ENCODE measurements around the gene FRS2. TPM values are rescaled to one million over a fixed set of nuclear protein-coding genes. Genes with fewer than 3 reads are reported as not detected.

FRS2 gene
- total and polyA plus RNA-seq, 2 of the 4 experiments (the other 2 are of a cell fraction), result 12.4 to 58.3 TPM

DNA sequence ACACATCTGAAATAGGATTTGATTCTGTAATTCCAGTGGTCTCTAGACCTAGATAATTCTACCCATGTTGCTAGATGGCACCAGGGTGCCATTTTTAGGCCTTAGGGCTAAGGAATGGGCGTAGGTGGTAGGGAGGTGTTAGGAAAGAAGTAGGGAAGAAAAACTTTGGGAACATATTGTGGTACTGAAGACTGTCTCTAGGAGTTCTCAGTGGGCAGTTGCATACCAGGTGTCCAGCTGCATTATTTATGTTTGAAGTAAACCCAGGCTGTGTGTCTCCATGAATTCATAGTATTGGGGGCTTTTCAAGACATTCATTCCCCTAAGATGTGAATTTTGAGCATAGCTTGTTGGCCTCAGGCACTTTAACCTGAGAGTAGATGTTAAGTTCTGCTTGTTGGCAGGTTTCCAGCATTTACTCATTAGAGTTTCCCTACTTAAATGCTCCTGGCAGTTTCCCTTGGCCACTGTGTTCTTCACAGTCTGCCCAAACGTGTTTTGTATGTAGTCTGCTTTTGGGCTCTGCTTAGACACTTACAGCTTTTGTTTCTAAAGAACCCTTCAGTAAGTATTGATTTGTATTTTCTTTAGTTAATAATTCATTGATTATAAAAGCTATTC, 83.5 kb downstream of the FRS2 start:
- Histone ChIP-seq H3K4me1 (ENCODE audit: control insufficient read depth, insufficient read depth, low read length) (peaks cover 11% of the 10 kb centered on the region), H2BK15ac (ENCODE audit: low read depth, low read length) (peak overlapping the region; percentile 29; the same call in 1 of the 3 replicates), H4K8ac (ENCODE audit: low read depth in 2 of 2, low read length in 2 of 2) (peak overlapping the region in 1 of 2 experiments; percentile 75; a peak in 2 of 4 replicates), H3K14ac (replicated peaks; ENCODE audit: low read depth, low read length) (peak overlapping the region; percentile 82), H2BK5ac (ENCODE audit: low read depth, low read length, poor library complexity, severe bottlenecking) (peak overlapping the region; percentile 71), H3K4me3 (ENCODE audit: insufficient read depth, low read depth, low read length) (no peak overlapping the region), H3K56ac (ENCODE audit: extremely low read depth, insufficient read depth, low read length) (no peak overlapping the region; the same call in 1 of the 2 replicates), H3K9me3 (ENCODE audit: control insufficient read depth, insufficient read depth, low read length) (no peaks in the 10 kb centered on the region), H2BK20ac (ENCODE audit: low read depth, low read length) (peak overlapping the region; percentile 88), H4K20me1 (ENCODE audit: insufficient read depth, low read length) (no peaks in the 10 kb centered on the region), H3K9me1 (ENCODE audit: insufficient read depth, low read length) (peaks cover 7% of the 10 kb centered on the region; the same call in 1 of the 2 replicates), H3K18ac (ENCODE audit: low read depth, low read length) (peak overlapping the region; percentile 63), H3K9ac (ENCODE audit: low read depth, low read length) (no peak overlapping the region), H3K27me3 (ENCODE audit: control insufficient read depth, insufficient read depth, low read length) (no peaks in the 10 kb centered on the region), H3K4ac (ENCODE audit: low read depth, low read length) (peak overlapping the region; percentile 54), H4K91ac (ENCODE audit: insufficient read depth, low read depth, low read length) (peak overlapping the region; percentile 55; the same call in 1 of the 2 replicates), H2BK120ac (ENCODE audit: low read depth, low read length) (peak overlapping the region; percentile 59), H3K23ac (ENCODE audit: low read depth, low read length) (peak overlapping the region; percentile 14; the same call in 1 of the 2 replicates), H3K4me2 (ENCODE audit: low read depth, low read length) (no peak overlapping the region; the same call in 1 of the 2 replicates), H4K5ac (ENCODE audit: low read depth, low read length) (no peak overlapping the region), H3K27ac (ENCODE audit: insufficient read depth, low read length) (no peak overlapping the region; the same call in 1 of the 2 replicates), H2AFZ (replicated peaks; ENCODE audit: low read length, poor library complexity) (no peak overlapping the region), H2AK5ac (ENCODE audit: low read depth, low read length) (peak overlapping the region; percentile 24), H3K79me1 (ENCODE audit: low read depth in 1 of 2, low read length in 2 of 2) (peaks cover 32 to 52% of the 10 kb centered on the region in 2 experiments), H3K36me3 (ENCODE audit: control insufficient read depth, insufficient read depth, low read length) (0 out of 2 replicates have a peak, but pooled peaks cover 1% of the 10 kb centered on the region), H2AK9ac (replicated peaks; ENCODE audit: low read depth, low read length, poor library complexity) (no peak overlapping the region)
- CTCF ChIA-PET, result no interaction called here
- in situ Hi-C loops (cut with MboI; ENCODE audit: low sequenced_read_pairs) (no loop called here), dilution Hi-C loops (cut with HindIII; ENCODE audit: low sequenced_read_pairs, unreplicated experiment) (no loop called here), intact Hi-C loops (cut with micrococcal nuclease) (no loop called here)
- BruUV-seq (replicated peaks), result no TSS peak
- ATAC-seq (ENCODE audit: low read depth) (no peak), DNase-seq (peak; percentile 72)
- no CpG with 5 or more reads among the region's 2 CpGs for WGBS, 2 experiments (ENCODE audit: extremely low coverage in 2 of 2, insufficient read length in 1 of 2)
- TF ChIP-seq NFE2L2 (IDR thresholded peaks at IDR 0.05; ENCODE audit: low read depth, low read length) (no peak), ELK1 (IDR thresholded peaks at IDR 0.05; ENCODE audit: borderline replicate concordance, low read depth, low read length) (no peak), MAFK (IDR thresholded peaks at IDR 0.05; ENCODE audit: low read depth, low read length) (no peak), POLR2A (IDR thresholded peaks at IDR 0.05; ENCODE audit: low read depth, low read length) (no peak), MXI1 (IDR thresholded peaks at IDR 0.05; ENCODE audit: borderline replicate concordance, low read depth, low read length) (no peak)
- POLR2A ChIA-PET (ENCODE audit: unreplicated experiment), result no interaction called here
